Limb (tissue), 2 donors: ENCODE results near the gene RPS6KA2.
"Not testable (repeated sequence)": the region's sequence is repeated elsewhere in the genome, so short reads cannot be mapped to it uniquely, and the experiment has no call there.

Experiments used
- DNase-seq, 2 donors: peaks; one replicate each; pipeline ENCODE4 v3.0.0-alpha.2; 2016; ENCODE audit errors: extremely low spot score in 2 of 2

The RPS6KA2 gene

GRCh38 chr6:166533205-166533824 lies 93.7 kb downstream of the RPS6KA2 start:
- DNase-seq = no peak

- DNase-seq = no peak
Observed at GRCh38 chr6:166532302-166532701, 94.7 kb downstream of the RPS6KA2 start.

- DNase-seq = no peak
Observed at GRCh38 chr6:166530211-166531095, 96.6 kb downstream of the RPS6KA2 start.

- no peak for DNase-seq
Observed at GRCh38 chr6:166529586-166529985, 97.5 kb downstream of the RPS6KA2 start.

GRCh38 chr6:166529058-166529457 lies 98.0 kb downstream of the RPS6KA2 start:
- DNase-seq = not testable (repeated sequence)

- no peak for DNase-seq
Observed at GRCh38 chr6:166527849-166528248, 99.2 kb downstream of the RPS6KA2 start.

- no peak for DNase-seq
Observed at GRCh38 chr6:166526937-166527336, 100.1 kb downstream of the RPS6KA2 start.

GRCh38 chr6:166525567-166525966 lies 101.5 kb downstream of the RPS6KA2 start:
- no peak for DNase-seq

- no peak for DNase-seq
Observed at GRCh38 chr6:166523782-166524559, 103.1 kb downstream of the RPS6KA2 start.

GRCh38 chr6:166520905-166521834 lies 105.9 kb downstream of the RPS6KA2 start:
- DNase-seq = no peak

GRCh38 chr6:166516251-166516884 lies 110.7 kb downstream of the RPS6KA2 start:
- DNase-seq = no peak

GRCh38 chr6:166515072-166515810 lies 111.8 kb downstream of the RPS6KA2 start:
- DNase-seq = no peak

- peak in 1 of 2 donors; percentile 18 for DNase-seq
Observed at GRCh38 chr6:166514196-166514595, 112.9 kb downstream of the RPS6KA2 start.

- no peak for DNase-seq
Observed at GRCh38 chr6:166512567-166512966, 114.5 kb downstream of the RPS6KA2 start.

- DNase-seq = no peak
Observed at GRCh38 chr6:166511316-166511715, 115.7 kb downstream of the RPS6KA2 start.

- DNase-seq = peak in 1 of 2 donors; percentile 8
Observed at GRCh38 chr6:166509193-166509592, 117.9 kb downstream of the RPS6KA2 start.

- no peak for DNase-seq
Observed at GRCh38 chr6:166508726-166509125, 118.3 kb downstream of the RPS6KA2 start.

- DNase-seq = no peak
Observed at GRCh38 chr6:166507809-166508564, 119.1 kb downstream of the RPS6KA2 start.

GRCh38 chr6:166507380-166507779 lies 119.7 kb downstream of the RPS6KA2 start:
- DNase-seq = no peak
